ENCODE measurements around the gene POLR2J2. TPM values are rescaled to one million over a fixed set of nuclear protein-coding genes. Genes with fewer than 3 reads are reported as not detected.
"Not testable (repeated sequence)": the region's sequence is repeated elsewhere in the genome, so short reads cannot be mapped to it uniquely, and the experiment has no call there.

Gene POLR2J2
- total RNA-seq (10 to 100 TPM in 5 of 7 donors, 1 to 10 TPM in 2; 9.3 to 21.1 (median 11.6) TPM), polyA plus RNA-seq (1 to 10 TPM in 2 of 3 donors, under 1 TPM in 1; 0.99 to 3.5 (median 3.0) TPM)
- long read RNA-seq, donor 1 = 0 reads
- long read RNA-seq, donor 2 = 0 reads

DNA sequence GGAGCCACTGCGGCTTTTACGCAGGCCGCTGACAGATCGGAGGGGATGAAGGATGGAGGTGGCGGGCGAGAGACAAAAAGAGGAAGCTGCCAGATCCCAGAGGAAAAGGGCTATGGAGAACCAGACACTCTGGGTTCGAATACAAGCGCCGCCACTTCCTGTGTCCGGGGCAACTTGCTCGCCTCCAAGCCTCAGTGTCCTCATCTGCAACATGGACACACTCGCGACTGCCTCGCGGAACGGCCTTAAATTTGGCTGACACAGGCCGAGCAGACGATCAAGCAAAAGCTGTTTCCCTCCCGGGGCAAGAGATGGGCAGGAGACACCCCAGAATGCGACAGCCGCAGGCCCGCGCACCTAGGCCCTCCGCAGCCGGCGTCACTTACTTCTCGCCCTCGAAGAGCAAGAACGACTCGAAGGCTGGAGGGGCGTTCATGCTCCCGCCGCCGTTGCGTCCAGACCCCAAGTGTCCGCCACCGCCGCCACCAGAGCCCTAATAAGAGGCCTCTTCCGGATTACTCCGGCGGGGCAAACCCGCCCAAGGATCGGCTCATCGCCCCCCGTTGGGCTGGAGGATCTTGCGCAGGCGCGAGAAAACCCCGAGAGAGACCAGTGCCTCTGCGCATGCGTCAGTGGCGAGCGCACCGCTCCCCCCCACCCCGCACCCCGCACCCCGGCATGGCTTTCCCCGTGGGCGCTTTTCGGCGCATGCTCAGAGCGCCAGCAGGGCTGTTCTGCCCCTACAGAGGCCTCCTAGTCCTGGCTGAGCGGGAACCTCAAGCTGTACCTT, at the start of gene POLR2J2:
POLR2J2 (minus strand) TSS at position 498 of the 790 bp plus-strand sequence; CDS start at position 436, 62 bp downstream.
- DNase-seq; H3K27me3 ChIP-seq (replicated peaks in 1 of 7); H3K9me3 ChIP-seq; H3K4me1 ChIP-seq; H3K36me3 ChIP-seq; intact Hi-C loops (cut with DNase I; ENCODE audit: low total_unique reads): not testable (repeated sequence)
- H3K4me3 ChIP-seq = peak within 1 kb of the TSS in 5 of 8 donors; percentile 30 to 65 (median 43)
- peak within 1 kb of the TSS in 4 of 8 donors; percentile 59 to 63 (median 60) for H3K27ac ChIP-seq
- TF ChIP-seq, protein P1, sequence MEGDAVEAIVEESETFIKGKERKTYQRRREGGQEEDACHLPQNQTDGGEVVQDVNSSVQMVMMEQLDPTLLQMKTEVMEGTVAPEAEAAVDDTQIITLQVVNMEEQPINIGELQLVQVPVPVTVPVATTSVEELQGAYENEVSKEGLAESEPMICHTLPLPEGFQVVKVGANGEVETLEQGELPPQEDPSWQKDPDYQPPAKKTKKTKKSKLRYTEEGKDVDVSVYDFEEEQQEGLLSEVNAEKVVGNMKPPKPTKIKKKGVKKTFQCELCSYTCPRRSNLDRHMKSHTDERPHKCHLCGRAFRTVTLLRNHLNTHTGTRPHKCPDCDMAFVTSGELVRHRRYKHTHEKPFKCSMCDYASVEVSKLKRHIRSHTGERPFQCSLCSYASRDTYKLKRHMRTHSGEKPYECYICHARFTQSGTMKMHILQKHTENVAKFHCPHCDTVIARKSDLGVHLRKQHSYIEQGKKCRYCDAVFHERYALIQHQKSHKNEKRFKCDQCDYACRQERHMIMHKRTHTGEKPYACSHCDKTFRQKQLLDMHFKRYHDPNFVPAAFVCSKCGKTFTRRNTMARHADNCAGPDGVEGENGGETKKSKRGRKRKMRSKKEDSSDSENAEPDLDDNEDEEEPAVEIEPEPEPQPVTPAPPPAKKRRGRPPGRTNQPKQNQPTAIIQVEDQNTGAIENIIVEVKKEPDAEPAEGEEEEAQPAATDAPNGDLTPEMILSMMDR (IDR thresholded peaks at IDR 0.05 in 8 of 11, conservative IDR thresholded peaks at IDR 0.05 in 3 of 11) = peak in 1 of 11 experiments; percentile 27
- TF ChIP-seq POLR2AphosphoS5 (IDR thresholded peaks at IDR 0.05) = peak; percentile 55 to 76 (median 70)
- WGBS, 5 donors = 0% methylated on average over 5 to 44 of the region's 63 CpGs; no CpG with 5 or more reads in 2 of the 5 donors

- H3K4me1 ChIP-seq; H3K9me3 ChIP-seq; intact Hi-C loops (cut with DNase I; ENCODE audit: low total_unique reads); H3K4me3 ChIP-seq; DNase-seq; H3K36me3 ChIP-seq; H3K27me3 ChIP-seq (replicated peaks in 1 of 7): not testable (repeated sequence)
- H3K27ac ChIP-seq = peak overlapping the region in 1 of 8 donors; percentile 69
These were observed 47.0 kb upstream of the POLR2J2 start for GRCh38 chr7:102718491-102718890.

- H3K27ac ChIP-seq; DNase-seq; H3K27me3 ChIP-seq (replicated peaks in 1 of 7); H3K36me3 ChIP-seq; intact Hi-C loops (cut with DNase I; ENCODE audit: low total_unique reads); H3K9me3 ChIP-seq; H3K4me3 ChIP-seq; H3K4me1 ChIP-seq: not testable (repeated sequence)
- 63 to 77% (median 71%) methylated on average over 2 to 3 of the region's 3 CpGs for WGBS, 5 donors
These were observed 44.3 kb upstream of the POLR2J2 start for GRCh38 chr7:102715718-102716117.

DNA sequence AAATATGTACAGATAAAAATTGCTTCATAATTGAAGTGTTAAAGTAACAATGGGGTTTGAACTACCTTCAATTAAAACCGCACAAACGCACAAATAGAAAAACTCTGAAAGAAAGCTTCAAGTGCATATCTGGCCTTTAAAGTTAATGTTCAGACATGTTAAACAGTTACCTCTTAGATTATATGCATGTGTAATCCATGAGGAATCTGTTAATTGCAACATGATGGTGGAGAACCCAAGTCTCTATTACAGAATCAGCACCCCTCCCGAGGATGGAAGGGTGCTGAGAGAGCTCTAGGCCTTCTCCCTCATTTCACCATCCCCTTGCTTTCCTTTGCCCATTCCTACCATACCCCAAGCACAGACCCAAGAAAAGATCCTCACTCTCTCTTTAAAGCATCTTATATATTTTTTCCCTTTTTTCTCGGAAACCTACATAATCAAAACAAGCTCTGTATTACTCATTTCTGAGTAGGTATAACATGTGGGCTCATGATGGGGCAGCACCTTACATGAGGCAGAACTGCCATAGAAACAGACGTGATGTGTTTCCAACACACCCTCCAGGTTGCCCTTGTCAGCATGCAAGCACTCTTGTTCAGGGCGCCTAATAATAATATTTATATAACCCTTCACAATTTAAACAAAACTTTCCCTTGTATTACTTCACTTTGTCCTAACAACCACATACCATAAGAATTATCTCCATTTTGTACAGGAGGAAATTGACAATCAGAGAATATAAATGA, 43.5 kb upstream of the POLR2J2 start:
- 78 to 94% (median 83%) methylated on average over 3 to 6 of the region's 6 CpGs for WGBS, 5 donors

GRCh38 chr7:102713691-102714080, 42.2 kb upstream of the POLR2J2 start:
- H3K27me3 ChIP-seq (replicated peaks in 1 of 7); H3K4me3 ChIP-seq; H3K36me3 ChIP-seq; H3K4me1 ChIP-seq; DNase-seq; intact Hi-C loops (cut with DNase I; ENCODE audit: low total_unique reads); H3K9me3 ChIP-seq: not testable (repeated sequence)
- H3K27ac ChIP-seq = peak overlapping the region in 4 of 8 donors; percentile 13 to 82 (median 36)
- no CpG with 5 or more reads among the region's 1 CpG for WGBS, 5 donors

More for the DNA sequence above, 43.5 kb upstream of the POLR2J2 start:
- peak overlapping the region in 1 of 8 donors; percentile 55 for H3K27ac ChIP-seq
- H3K27me3 ChIP-seq (replicated peaks in 1 of 7); H3K36me3 ChIP-seq; H3K9me3 ChIP-seq; DNase-seq; H3K4me3 ChIP-seq; intact Hi-C loops (cut with DNase I; ENCODE audit: low total_unique reads); H3K4me1 ChIP-seq: not testable (repeated sequence)

DNA sequence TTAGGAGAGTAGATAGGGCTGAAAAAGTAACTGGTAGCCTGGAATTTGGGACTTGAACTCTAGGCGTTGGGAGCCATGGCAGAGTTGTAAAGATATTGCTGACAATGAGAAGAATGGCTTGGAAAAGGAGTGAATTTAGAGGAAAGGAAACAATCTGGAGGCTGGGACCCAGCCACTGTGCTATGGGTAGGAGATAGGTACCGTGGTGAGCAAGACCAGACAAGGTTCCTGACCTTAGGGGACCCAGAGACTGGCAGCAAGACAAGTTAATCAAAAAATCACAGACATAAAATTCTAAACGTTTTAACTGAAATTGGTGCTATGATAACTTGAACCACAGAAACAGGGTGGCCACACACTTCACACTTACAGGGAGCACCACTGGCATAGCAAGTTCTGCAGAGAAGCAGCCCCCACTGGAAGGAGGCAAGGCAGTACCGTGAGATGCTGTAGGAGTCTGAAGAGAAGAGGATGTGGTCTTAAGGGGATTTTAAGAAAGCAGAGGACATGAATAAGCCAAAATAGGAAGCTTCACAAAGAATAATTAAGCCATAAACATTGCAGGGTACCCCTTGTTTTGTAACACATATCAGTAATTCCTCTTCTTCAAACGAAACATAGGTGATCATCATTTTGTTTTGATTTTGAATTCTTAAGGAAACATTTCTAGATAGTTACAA, 41.7 kb upstream of the POLR2J2 start:
- H3K4me3 ChIP-seq; DNase-seq; H3K36me3 ChIP-seq; H3K9me3 ChIP-seq; intact Hi-C loops (cut with DNase I; ENCODE audit: low total_unique reads); H3K27me3 ChIP-seq (replicated peaks in 1 of 7); H3K4me1 ChIP-seq: not testable (repeated sequence)
- peak overlapping the region in 4 of 8 donors; percentile 13 to 82 (median 36) for H3K27ac ChIP-seq
- 28 to 45% (median 41%) methylated on average over 5 of the region's 5 CpGs for WGBS, 5 donors

DNA sequence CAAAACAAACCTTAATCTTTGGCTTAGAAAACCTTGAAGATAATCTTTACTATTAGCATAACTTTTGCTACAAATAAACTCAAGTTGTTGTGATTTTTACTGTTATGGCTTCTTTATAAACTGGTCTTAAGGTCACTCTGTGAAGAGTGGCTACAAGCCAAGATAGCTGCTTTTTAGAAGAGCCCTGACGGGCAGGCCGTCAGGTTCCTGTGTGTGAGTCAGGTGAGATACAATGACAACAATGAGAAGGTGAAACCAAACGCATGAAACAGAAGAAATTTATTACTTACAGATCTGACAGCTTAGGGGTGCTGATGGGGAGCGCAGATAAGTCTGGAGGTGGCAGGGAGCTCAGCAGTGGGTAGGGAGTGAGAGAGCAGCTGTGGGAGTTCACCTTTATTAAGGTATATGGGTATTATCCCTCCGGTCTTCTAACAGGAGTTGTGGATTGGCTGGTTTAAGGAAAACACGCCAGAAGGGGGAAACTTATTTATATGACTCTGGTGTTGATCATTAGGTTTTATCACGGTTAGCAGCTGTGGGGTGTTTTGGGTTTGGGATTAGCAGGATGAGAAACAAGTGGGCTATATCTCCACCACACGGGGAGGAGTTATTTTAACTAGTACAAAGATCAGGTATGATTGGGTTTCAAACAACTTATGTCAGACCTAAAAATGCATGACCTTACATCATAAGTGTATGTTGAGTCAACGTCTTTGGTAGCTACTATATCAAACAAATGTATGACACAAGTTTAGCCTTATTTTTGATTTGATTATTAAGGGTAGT, 27.7 kb upstream of the POLR2J2 start:
- H3K36me3 ChIP-seq; H3K4me1 ChIP-seq; intact Hi-C loops (cut with DNase I; ENCODE audit: low total_unique reads); H3K4me3 ChIP-seq; H3K9me3 ChIP-seq; DNase-seq; H3K27me3 ChIP-seq (replicated peaks in 1 of 7); H3K27ac ChIP-seq: not testable (repeated sequence)
- 74 to 82% (median 75%) methylated on average over 9 of the region's 9 CpGs for WGBS, 5 donors

DNA sequence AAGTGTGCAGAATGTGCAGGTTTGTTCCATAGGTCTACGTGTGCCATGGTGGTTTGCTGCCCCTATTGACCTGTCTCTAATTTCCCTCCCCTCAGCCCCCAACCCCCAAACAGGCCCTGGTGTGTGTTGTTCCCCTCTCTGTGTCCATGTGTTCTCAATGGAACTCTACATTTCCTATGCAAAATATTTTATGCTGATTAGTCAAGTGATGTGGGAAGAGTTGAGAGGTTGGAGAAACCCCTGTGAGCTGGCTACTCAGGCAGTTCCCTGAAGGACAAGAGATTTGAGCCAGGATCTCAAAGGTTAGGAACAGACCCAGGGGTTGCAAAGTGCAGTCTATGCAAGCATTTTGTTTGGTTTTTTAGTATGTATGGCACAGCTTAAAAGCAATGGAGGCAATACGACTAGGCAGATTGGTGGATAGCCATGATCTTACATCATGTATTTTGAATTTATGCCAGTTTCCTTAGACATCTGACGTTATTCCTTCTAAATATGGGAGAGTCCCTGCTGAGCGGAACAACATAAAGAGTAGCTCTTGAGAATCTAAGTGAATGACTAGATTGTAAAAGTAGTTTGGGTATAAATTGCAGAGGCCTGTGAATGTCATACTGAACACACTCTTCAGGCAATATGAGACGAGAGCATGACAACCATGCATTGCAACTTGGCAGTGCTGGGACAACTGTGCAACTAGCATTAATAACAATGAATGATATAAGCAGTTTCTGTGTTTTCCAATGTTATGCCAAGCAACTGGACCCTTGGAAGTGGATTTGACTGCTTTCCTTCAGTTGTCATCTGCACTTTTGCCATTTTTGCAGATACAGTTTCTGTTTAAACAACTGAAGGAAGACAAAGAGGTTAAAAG, 26.4 kb upstream of the POLR2J2 start:
- DNase-seq = not testable (repeated sequence)

More for the DNA sequence above, 26.4 kb upstream of the POLR2J2 start:
- H3K27me3 ChIP-seq (replicated peaks in 1 of 7); intact Hi-C loops (cut with DNase I; ENCODE audit: low total_unique reads); H3K4me1 ChIP-seq; H3K4me3 ChIP-seq; H3K36me3 ChIP-seq; H3K27ac ChIP-seq; H3K9me3 ChIP-seq: not testable (repeated sequence)
- WGBS, 5 donors = 75 to 93% (median 81%) methylated on average over 4 to 5 of the region's 5 CpGs
